ENCODE measurements around the gene ANKS1A.

- no peak for TF ChIP-seq RFX5 (IDR thresholded peaks at IDR 0.05; ENCODE audit: low read depth, low read length)
- TF ChIP-seq POLR2A (IDR thresholded peaks at IDR 0.05; ENCODE audit: low read depth, low read length), result no peak; the same call in 1 of the 2 replicates
- peak; percentile 90 for TF ChIP-seq CTCF (conservative IDR thresholded peaks at IDR 0.05; ENCODE audit: low read depth, low read length)
- no peak for TF ChIP-seq MAFK (IDR thresholded peaks at IDR 0.05; ENCODE audit: low read depth, low read length)
- TF ChIP-seq SMC3 (IDR thresholded peaks at IDR 0.05; ENCODE audit: low read depth, low read length), result peak; percentile 98
- TF ChIP-seq CEBPB (IDR thresholded peaks at IDR 0.05; ENCODE audit: low read depth, low read length), result no peak
- no peak for TF ChIP-seq ELK1 (IDR thresholded peaks at IDR 0.05; ENCODE audit: borderline replicate concordance, low read depth, low read length)
- no peak for TF ChIP-seq USF2 (IDR thresholded peaks at IDR 0.05; ENCODE audit: low read depth, low read length)
- no peak for TF ChIP-seq MXI1 (IDR thresholded peaks at IDR 0.05; ENCODE audit: borderline replicate concordance, low read depth, low read length)
- no peak for TF ChIP-seq MAZ (IDR thresholded peaks at IDR 0.05; ENCODE audit: borderline replicate concordance, low read depth, low read length)
- TF ChIP-seq BHLHE40 (IDR thresholded peaks at IDR 0.05; ENCODE audit: low read depth, low read length), result no peak
- TF ChIP-seq RAD21 (IDR thresholded peaks at IDR 0.05; ENCODE audit: low read length), result peak; percentile 98
- TF ChIP-seq FOS (IDR thresholded peaks at IDR 0.05; ENCODE audit: low read depth, low read length), result no peak
- no peak for TF ChIP-seq CHD1 (IDR thresholded peaks at IDR 0.05; ENCODE audit: low read depth, low read length)
These were observed 251.0 kb downstream of the ANKS1A start for GRCh38 chr6:35139924-35140638.

All from IMR-90 (cell line).